Effector CD4-positive, alpha-beta T cell (primary cell): Measurements from ENCODE around the gene PNMA8A.

Experiments used
- DNase-seq: peaks from one replicate; pipeline ENCODE4 v3.0.0-alpha.2; 2020

The PNMA8A gene

GRCh38 chr19:46426506-46427162 lies 44.7 kb downstream of the PNMA8A start:
- DNase-seq: no peak

DNA sequence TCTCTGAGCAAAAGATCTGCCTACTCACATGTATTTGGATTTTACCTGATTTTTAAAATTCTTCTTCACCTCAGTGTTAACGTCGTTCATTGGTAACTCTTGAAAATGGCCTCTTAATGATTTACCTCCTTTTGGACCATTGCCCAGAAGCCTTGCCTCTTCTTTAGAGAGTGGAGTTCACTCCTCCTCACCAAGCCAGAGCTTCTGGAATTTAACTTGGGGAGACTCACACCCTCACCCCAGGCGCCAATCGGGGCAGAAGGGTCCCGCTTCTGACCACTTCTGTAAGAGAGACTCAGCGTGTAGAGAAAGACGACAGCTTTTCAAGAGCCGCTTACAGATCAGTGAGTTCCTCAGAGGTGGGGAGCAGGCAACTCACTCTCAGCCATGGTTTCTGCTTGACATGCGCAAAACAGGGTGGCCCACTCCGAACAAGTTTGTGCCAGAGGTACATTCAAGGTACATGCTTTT lies 45.3 kb downstream of the PNMA8A start:
- no peak for DNase-seq

GRCh38 chr19:46423188-46423587 lies 48.2 kb downstream of the PNMA8A start:
- no peak for DNase-seq

DNA sequence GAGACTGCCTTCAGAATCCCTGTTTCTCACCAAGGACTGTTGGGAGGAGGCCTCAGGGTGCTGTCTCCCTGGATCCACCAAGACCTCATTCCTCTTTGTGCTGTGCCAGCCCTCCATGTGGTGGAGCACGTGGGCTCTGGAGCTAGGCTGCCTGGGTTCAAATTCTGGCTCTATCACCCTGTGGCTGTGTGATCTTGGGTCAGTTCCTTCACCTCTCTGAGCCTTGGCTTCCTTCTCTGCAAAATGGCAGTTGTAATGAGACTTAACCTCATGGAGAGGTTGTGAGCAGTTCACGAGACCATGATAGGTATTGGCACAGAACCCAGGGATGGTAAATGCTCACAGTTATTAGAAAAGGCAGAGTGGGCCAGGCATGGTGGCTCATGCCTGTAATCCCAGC lies 49.0 kb downstream of the PNMA8A start:
- DNase-seq: no peak

DNA sequence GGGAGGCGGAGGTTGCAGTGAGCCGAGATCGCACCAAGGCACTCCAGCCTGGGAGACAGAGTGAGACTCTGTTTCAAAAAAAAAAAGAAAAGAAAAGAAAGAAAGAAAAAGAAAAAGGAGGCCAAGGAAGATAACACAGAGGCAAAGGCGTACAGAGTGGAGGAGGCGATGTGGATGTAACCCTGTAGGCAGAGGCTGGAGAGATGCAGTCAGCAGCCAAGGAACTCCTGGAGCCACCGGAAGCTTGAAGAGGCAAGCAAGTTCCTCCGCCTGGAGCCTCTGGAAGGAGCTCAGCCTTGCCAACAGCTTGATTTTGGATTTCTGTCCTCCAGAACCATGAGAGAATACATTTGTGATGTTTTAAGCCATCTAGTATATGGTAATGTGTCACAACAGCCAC lies 51.3 kb downstream of the PNMA8A start:
- no peak for DNase-seq
